Measurements from ENCODE around the gene HHAT.

The HHAT gene

DNA sequence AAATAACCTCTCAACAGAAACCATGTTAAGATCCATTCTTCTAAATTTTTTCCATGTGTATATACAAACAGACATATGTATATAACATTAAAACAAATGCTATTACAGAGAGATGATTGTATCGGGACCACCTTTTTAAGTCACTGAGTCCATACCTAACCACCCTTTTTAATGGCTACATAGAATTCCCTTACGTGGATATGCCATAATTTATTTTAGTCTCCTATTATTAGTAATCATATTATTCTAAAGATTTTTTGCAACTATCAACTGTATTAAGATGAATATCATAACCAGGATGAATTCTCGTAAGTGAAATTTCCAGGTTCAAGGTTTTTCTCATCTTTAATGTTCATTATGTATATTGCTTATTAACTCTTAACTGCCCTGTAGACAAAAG, 259.7 kb downstream of the HHAT start:
- TF ChIP-seq GATA2 (IDR thresholded peaks at IDR 0.05; ENCODE audit: low read depth, low read length) (no peak), GATA3 (IDR thresholded peaks at IDR 0.05; ENCODE audit: low read depth, low read length) (no peak)

DNA sequence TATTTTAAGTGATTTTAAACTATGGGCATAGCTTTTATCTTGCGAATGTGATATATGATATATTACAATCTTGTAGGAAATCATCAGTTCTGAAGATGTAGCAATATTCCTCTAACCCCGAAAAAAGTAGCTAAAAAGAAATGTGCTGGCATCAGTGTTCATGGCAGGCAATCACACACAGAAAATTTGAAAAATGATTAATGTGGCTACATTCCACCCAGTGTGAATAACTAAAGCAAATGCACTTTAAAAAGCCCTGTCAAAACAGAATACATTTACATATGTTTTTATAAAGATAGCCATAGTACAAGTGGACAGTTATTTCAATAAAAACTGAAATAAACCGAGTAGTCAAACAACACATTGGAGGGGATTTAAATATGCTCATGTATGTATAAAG, 260.2 kb downstream of the HHAT start:
- no peak for TF ChIP-seq GATA2 (IDR thresholded peaks at IDR 0.05; ENCODE audit: low read depth, low read length)
- no peak for TF ChIP-seq GATA3 (IDR thresholded peaks at IDR 0.05; ENCODE audit: low read depth, low read length)

DNA sequence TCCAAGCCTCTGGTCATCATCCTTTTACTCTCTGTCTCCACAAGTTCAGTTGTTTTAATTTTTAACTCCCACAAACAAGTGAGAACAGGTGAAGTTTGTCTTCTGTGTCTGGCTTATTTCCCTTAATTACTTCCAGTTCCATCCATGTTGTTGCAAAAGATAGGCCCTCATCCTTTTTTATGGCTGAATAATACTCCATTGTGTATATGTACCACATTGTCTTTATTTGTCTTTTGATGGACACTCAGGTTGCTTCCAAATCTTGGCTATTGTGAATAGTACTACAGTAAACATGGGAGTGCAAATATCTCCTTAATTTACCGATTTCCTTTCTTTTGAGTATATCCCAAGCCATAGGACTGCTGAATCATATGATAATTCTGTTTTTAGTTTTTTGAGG, 262.5 kb downstream of the HHAT start:
- no peak for TF ChIP-seq GATA2 (IDR thresholded peaks at IDR 0.05; ENCODE audit: low read depth, low read length)
- no peak for TF ChIP-seq GATA3 (IDR thresholded peaks at IDR 0.05; ENCODE audit: low read depth, low read length)

DNA sequence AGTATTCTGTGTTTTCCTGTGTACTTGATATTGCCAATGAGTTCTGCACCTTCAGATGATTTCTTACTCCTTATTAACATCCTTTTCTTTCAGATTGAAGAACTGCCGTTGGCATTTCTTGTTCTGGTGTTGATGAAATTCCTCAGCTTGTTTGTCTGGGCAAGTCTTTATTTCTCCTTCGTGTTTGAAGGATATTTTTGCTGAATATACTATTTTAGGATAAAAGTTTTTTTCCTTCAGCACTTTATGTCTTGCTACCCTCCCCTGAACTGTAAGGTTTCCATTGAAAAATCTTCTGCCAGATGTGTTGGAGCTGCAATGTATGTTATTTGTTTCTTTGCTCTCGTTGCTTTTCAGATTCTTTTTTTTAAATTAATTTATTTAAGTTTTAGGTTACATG, 265.9 kb downstream of the HHAT start:
- no peak for TF ChIP-seq GATA3 (IDR thresholded peaks at IDR 0.05; ENCODE audit: low read depth, low read length)
- no peak for TF ChIP-seq GATA2 (IDR thresholded peaks at IDR 0.05; ENCODE audit: low read depth, low read length)

DNA sequence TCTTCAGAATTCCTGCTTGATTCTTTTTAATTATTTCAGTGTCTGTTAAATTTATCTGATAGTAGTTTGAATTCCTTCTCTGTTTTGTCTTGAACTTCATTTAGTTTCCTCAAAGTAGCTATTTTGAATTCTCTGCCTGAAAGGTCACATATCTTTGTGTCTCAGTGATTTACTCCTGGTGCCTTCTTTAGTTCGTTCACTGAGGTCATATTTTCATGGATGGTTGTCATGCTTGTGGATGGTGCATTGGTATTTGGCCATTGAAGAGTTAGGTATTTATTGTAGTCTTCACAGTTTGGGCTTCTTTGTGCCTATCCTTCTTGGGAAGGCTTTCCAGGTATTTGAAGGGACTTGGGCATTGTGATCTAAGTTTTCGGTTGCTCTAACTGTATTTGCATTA, 267.9 kb downstream of the HHAT start:
- TF ChIP-seq GATA3 (IDR thresholded peaks at IDR 0.05; ENCODE audit: low read depth, low read length): no peak
- no peak for TF ChIP-seq GATA2 (IDR thresholded peaks at IDR 0.05; ENCODE audit: low read depth, low read length)

DNA sequence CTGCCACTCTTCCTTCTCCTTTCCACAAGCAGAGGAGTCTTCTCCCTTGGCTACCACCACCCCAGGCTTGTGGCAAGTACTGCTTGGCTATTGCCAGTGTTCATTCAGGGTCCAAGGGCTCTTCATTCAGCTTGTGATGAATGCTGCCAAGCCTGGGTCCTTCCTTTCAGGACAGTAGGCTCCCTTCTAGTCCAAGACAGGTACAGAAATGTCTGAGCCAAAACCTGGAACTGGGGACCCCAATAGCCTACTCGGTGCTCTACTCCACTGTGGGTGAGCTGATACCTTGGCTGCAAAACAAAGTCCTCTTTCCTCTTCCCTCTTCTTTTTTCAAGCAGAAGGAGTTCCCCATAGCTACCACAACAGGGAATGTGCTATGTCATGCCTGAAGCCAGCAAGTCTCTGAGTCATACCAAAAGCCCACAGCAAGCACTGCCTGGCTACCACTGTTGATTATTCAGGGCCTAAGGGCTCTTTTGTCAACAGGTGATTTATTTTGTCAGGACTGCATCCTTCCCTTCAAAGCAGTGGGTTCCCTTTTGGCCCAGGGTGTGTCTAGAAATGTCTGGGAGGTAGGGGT, 268.9 kb downstream of the HHAT start:
- no peak for TF ChIP-seq GATA2 (IDR thresholded peaks at IDR 0.05; ENCODE audit: low read depth, low read length)
- TF ChIP-seq GATA3 (IDR thresholded peaks at IDR 0.05; ENCODE audit: low read depth, low read length): no peak

DNA sequence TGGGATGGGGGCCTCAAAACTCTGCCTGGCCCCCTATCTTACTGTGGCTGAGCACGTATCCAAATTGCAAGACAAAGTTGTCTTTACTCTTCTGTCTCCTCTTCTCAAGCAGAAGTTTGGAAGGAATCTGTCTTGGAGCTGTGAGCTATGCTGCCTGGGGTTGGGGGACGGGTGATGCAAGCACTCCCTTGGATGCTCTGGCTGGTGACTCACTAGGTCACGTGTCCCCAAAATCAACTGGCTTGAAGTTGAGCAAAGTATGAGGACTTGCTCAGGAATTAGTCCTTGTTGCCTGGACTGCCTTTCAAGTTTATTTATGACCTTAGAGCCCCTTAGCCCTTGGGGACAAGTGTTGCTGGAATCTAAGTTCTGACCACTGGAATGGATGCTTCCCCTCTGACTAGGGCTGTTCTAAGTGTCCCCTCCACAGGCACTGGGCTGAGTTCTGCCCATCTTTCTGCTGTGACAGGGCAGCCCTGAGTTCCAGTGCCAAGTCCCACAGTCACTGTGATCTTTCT, 269.5 kb downstream of the HHAT start:
- TF ChIP-seq GATA3 (IDR thresholded peaks at IDR 0.05; ENCODE audit: low read depth, low read length) (no peak), GATA2 (IDR thresholded peaks at IDR 0.05; ENCODE audit: low read depth, low read length) (no peak)

DNA sequence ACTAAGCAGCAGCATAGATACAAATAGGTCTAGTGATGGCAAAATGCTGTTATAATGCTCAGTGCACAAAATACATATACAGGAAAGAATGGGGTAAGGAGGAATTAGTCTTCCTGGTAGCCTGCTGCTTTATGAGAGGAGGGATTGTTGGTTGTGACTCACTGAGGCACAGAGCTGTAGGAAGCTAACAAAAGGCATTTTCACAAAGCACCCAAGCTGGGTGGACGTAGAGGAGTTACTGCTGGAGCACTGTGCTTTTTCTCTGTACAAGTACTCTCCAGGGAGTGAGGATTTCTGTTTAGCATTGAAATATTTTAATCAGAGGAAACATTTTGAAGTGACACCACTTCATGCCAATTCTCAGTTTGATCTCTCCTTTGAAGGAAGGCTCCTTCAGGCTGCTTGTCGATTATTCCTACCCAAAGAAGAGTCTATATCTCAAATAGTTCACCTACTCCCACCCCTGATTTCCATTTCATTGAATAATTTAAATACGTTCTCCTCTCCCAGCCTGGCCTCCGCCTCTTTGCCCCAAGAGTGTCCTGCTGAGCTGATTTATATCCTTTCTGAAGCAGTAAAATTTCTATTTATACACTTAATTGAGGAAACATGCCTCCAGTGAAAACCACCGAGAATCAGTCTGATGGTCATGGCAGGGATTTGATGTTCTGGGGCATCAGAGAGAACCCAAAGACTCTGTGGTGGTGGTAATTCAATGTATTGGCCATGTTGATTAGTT, 271.9 kb downstream of the HHAT start:
- TF ChIP-seq GATA3 (IDR thresholded peaks at IDR 0.05; ENCODE audit: low read depth, low read length): no peak
- TF ChIP-seq GATA2 (IDR thresholded peaks at IDR 0.05; ENCODE audit: low read depth, low read length): no peak

DNA sequence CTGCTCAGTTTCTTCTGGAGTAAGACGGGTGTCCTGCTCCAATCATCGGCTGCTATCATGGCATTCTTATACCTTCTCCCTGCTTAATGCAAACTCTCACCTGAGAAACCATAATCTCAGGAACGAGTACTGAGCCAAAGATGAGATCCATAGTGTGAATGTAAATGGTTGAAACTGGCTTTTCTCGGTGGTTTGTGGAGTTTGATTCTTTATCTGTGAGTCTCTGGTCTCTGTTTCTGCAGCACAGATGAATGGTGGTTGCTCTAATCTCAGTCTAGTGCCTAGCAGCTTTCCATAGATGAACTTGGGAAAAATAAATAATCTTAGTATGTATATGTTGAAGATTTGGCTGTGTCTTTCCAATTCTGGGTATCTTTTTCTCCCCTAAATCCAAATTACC, 274.4 kb downstream of the HHAT start:
- TF ChIP-seq GATA2 (IDR thresholded peaks at IDR 0.05; ENCODE audit: low read depth, low read length) (no peak), GATA3 (IDR thresholded peaks at IDR 0.05; ENCODE audit: low read depth, low read length) (no peak)

DNA sequence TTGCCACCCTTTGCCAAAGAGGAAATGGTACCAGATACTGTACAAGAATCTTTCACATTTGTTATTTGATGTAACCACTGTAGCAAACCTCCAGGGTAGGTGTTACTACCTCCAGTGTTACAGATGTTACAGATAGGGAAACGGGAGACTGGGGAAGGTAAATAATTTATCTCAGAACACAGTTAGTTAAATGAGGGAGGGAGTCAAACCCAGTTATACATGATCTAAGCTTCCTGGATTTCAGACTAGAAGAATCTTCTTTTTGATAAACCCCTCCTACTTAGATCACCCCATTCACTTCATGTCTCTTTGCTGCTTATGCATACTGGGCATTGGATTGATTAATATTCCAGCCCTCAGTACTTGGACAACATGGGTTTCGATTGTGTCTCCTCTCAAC, 276.4 kb downstream of the HHAT start:
- TF ChIP-seq GATA2 (IDR thresholded peaks at IDR 0.05; ENCODE audit: low read depth, low read length) (no peak), GATA3 (IDR thresholded peaks at IDR 0.05; ENCODE audit: low read depth, low read length) (no peak)

DNA sequence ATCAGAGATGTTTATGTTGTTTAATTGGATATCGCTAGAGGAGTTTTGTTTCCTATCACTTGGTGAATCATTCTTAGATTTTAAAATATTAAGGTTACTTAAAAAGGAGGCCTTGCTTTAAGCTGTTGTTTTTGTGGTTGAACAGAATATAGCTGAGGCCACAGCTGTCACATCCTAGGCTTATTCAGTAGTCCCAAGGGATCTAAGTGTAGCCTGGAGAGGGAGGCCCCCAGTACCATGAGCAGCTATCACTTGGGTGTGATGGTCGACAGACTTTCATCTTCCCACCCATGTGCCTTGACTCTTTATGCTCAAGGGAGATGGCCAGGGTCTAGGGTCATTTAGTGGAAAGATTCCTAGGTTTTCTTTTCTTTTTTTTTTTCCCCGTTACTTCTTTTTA, 278.7 kb downstream of the HHAT start:
- TF ChIP-seq GATA2 (IDR thresholded peaks at IDR 0.05; ENCODE audit: low read depth, low read length) (no peak), GATA3 (IDR thresholded peaks at IDR 0.05; ENCODE audit: low read depth, low read length) (no peak)

DNA sequence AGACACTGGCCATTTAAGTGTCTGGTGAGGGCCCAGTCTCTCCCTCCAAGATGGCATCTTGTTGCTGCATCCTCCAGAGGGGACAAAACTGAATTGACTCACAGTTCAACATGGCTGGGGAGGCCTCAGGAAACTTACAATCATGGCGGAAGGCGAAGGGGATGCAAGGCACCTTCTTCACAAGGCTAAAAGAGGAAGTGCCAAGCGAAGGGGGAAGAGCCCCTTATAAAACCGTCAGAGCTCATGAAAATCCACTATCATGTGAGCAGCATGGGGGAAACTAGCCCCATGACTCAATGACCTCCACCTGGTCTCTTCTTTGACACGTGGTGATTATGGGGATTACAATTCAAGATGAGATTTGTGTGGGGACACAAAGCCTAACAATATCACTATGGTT, 280.1 kb downstream of the HHAT start:
- no peak for TF ChIP-seq GATA3 (IDR thresholded peaks at IDR 0.05; ENCODE audit: low read depth, low read length)
- no peak for TF ChIP-seq GATA2 (IDR thresholded peaks at IDR 0.05; ENCODE audit: low read depth, low read length)

DNA sequence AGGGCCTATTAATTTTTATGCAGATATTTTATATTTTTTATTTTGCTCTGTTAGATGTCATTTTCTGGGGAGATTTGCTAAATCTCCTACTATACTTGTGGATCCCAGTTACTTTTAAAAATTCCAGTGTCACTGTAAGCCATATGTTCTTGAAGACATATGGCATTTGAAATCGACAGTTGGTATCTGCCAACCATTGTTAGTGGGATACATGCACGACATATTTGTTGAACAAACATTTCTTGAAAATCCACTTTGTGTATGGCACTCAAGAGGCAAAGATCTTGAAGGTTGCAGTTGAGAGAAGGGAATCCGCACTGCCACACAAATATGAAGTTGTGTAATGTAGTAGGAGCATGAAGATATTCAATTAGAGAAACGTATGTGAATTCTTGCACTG, 287.7 kb downstream of the HHAT start:
- no peak for TF ChIP-seq GATA3 (IDR thresholded peaks at IDR 0.05; ENCODE audit: low read depth, low read length)
- no peak for TF ChIP-seq GATA2 (IDR thresholded peaks at IDR 0.05; ENCODE audit: low read depth, low read length)

DNA sequence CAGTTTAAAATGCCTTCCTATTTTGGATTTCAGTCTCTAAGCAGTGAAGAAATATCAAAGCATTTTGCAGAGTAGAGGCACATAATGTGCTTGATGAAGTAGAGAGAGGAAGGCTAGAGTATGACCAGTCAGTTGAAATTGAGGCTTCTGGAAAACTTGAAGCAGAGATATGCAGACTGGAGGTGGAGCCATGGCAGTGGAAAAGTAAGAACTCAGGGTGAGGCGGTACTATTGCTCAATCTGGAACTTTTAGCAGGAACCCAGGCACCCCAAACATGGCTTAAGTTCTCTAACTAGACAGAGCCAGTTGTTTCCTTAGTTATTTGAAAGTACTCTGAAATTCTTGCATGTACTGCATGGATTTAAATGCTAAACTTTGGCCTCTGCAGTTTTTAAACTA, 288.6 kb downstream of the HHAT start:
- TF ChIP-seq GATA2 (IDR thresholded peaks at IDR 0.05; ENCODE audit: low read depth, low read length) (no peak), GATA3 (IDR thresholded peaks at IDR 0.05; ENCODE audit: low read depth, low read length) (no peak)

DNA sequence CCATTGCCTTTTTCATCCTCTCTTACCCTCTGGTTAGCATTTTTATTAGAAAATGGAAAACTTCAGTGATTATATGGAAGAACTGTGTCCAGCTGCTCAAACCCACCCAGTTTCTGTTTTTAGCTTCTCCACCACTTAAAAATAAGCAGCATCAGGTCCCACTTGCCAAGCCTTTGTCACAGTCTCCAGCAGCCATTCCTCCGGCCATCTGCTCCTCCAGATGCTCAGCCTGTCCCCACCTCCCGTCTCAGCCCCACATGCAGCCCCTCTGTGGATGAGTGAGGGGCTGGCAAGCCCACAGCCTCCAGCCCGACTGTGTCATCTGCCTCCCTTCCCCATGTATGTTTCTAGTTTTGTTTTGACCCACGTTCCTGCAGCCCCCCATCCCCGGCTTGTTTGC, 289.7 kb downstream of the HHAT start:
- no peak for TF ChIP-seq GATA3 (IDR thresholded peaks at IDR 0.05; ENCODE audit: low read depth, low read length)
- TF ChIP-seq GATA2 (IDR thresholded peaks at IDR 0.05; ENCODE audit: low read depth, low read length): no peak

Data from SH-SY5Y (cell line).